ENCODE measurements around the gene SCLT1.

The SCLT1 gene

GRCh38 chr4:128866269-128866668 is 227.1 kb downstream of the SCLT1 start:
- no peak for DNase-seq

DNA sequence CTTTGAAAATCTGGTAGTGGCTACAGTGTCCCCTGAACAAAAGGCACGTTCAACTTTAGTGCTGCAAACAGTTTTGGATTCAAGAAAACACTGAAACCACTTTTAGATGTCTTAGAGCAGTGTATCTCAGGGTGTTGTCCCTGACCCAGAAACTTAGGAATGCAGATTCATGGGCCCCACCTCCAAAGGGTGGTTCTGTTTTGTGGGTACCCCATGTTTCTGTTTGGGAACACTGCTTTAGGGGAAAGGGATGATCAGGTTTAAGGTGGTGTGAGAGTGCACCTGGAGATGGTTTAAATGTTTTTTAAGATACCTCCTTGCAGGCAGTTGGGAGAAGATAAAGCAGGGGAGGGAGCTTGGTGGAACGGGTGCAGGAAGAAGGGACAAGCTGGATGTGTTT is 228.2 kb downstream of the SCLT1 start:
- no peak for DNase-seq

DNA sequence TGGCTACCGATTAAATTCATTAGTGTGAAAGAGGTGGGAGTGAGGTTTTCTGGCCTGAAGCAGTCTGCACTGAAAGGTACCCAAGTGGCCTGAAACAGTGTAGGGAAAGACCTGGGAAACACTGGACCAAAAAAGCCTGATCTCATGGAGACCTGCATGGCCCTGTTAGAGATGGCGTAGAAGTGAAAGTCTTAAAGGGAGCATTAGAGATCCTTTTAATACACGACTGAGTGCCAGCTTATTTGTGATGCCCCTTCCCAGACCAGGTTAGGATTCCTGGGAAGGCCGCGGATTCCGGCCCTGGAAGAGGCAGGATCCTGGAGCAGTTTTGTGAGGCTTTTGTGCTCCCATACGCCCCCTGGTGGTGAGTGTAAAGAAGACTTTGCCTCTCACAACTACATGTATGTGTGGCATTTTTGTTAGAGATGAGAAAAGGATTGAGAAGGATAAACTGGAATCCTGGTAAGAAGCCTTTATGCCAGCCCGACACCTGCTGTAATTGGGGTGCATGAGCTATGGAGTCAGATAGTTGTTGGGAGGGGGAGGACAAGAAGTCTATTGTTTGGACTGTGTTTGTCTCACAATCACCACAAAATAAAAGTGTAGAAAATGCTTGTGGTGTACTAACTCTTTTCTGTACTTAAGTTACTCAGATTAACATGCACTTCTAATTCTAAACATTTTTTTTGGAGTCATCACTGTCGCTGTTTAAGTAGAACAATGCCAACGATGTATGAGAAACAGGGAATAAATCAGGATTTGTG is 229.8 kb downstream of the SCLT1 start:
- peak; percentile 12 for DNase-seq

DNA sequence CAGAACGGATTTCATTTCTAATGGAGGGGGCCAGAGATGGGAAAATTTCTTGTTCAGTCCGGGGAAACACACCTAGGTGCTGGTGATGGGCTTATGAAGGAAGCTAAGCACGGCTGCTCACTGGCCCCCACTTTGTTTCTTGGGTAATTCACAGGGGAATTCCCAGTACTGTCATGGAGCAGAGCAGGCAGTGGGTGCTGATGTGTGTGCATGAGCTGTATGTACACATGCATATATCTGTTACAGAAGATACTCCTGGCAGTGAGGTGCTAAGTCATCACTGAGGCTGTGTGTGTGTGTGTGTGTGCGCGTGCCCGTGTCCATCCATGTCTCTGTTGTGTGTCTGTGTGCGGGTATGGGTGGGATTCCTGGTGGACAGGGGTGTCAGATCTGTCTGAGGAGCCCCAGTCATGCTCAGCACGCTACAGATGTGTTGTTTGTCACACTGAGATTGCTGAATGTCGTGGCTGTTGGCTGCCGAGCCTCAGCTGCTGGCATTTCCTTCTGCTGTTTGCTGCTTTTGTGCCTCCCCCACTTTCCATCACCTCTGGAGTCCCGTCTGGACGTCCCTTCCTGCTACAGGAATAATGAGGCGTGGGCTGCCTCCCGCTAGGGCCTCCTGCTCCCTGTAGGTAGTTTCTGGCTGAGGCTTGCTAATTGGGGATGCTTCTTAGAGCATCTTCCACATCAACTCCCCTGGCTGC is 230.6 kb downstream of the SCLT1 start:
- DNase-seq: no peak

DNA sequence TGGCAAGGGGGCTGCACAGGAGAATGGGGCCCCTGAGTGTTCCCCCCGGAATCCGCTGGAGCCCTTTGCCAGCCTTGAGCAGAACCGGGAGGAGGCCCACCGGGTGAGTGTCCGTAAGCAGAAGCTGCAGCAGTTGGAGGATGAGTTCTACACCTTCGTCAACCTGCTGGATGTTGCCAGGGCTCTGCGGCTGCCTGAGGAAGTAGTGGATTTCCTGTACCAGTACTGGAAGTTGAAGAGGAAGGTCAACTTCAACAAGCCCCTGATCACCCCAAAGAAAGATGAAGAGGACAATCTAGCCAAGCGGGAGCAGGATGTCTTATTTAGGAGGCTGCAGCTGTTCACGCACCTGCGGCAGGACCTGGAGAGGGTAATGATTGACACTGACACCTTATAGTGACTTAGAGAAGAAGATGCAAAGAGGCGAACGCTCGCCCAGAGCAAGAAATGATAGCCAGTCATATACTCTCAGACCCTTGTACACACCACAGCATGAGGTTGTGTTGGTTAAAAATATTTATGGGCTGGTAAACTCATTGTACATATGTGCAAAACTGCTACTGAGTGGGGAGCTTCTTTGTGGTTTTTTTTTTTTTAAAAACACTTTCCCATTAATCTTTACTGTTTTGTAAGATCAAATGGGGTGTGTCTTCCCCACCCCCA is 231.4 kb downstream of the SCLT1 start:
- no peak for DNase-seq

DNA sequence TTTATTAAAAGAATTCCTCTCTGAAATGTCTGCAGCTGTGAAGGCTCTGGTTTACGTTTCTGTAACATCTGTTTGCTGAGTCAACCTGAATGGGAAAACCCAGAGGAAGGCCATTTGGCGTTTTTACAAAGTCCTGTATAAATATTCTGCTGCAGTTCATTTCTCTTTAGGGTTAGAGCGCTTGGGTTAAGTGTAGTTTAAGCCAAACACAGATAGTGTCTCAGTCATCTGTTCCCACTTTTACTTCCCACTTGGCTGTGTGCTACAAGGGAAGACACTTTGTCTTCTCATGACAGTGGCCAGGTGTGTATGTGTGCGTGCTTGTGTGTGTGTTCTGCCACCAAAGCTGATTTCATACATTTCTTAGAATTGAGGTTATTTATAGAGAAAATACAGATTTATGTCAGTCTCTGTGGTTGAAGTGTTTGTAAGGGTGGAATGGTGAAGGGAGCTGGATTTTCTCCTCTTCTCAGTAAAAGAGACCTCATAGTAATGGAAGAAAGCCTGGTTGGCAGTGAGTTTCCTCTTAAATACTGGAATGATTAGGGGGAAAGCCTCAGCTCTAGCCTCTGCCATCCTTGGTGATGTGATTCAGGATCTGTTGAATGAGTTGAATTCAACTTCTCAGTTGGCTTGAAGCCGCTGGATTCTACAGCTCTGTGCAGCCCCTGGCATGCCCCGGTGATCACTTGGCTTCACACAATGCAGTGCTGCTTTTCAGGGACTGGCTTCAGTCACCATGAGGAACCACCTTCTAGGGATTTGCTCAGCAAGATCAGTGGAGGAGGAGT is 233.3 kb downstream of the SCLT1 start:
- no peak for DNase-seq

DNA sequence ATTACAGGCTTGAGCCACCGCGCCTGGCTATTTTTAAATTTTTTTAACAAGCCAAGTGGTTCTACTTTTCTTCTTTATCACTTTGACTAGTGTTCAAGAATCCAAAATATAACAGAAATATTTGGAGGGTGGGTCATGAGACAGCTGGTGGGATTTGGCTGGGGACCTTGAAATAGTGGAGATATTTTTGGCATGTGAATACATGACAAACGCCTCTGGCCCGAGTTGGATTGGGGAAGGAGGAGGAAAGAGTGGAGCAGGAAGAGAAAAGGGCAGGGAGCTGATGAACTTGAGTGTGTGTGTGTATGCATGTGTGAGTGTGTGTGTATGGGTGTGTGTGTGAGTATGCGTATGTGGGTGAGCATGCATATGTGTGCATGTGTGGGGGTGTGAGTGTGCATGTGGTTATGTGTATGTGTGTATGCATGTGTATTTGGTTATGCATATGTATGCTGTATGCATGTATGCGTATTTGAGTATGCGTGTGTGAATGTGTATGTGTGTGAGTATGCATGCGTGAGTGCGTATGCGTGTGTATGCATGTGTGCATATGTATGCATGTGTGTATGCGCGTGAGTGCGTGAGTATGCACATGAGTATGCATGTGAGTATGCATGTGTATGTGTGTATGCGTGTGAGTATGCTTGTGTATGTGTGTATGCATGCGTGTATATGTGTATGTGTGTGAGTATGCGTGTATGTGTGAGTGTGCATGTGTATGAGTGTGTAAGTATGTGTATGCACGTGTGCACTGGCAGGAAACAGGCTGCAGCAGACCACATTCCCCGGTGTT is 234.3 kb downstream of the SCLT1 start:
- no peak for DNase-seq

DNA sequence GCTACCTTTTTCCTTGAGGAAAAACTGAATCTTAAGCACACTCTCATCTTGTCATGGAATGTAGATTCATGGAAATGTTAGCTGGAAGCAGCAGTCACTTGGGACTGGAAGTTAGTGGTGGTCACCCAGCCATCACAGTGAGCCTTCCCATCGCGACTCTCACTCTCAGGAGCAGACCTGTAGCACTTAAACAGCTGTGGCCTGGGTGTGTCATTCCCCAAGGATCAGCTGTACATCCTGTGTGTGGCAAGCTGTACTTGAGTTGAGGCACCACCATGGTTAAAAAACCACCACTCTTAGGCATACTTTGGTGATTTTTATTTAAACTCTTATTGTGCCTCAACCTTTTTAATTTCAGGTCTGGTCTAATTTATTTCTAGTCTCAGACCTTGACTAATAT is 237.1 kb downstream of the SCLT1 start:
- DNase-seq: no peak

DNA sequence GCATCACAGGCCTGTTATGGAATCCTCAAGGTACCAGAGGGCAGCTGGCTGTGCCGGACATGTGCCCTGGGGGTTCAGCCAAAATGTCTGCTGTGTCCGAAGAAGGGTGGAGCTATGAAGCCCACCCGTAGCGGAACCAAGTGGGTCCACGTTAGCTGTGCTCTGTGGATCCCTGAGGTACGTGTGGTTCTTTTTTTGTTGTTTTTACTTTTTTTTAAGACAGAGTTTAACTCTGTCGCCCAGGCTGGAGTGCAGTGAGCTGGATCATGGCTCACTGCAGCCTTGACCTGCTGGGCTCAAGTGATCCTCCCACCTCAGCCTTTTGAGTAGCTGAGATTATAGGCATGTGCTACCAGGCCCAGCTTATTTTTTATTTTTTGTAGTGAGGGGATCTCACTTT is 237.7 kb downstream of the SCLT1 start:
- DNase-seq: no peak

DNA sequence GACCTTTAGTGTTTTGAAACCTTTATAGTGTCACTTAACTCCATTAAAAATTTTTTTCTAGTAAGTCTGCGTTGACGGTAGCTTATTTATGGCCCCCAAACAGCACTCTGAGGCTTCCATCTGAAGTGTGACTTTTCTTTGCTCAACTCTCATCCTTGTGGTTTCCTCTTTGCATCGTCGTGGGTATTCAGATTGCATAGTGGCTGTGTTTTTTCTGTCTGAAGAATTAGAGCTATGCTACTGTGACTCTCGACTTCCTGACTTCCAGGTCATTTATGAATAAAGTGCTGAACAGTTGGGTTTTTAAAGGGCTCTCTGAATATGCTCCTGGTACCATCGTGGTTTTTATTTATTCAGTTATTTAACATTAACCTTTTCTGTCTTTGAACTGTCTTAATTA is 238.9 kb downstream of the SCLT1 start:
- no peak for DNase-seq

- no peak for DNase-seq
These were observed 239.6 kb downstream of the SCLT1 start for GRCh38 chr4:128853741-128854140.

GRCh38 chr4:128850252-128850651 is 243.1 kb downstream of the SCLT1 start:
- no peak for DNase-seq

- no peak for DNase-seq
These were observed 244.9 kb downstream of the SCLT1 start for GRCh38 chr4:128848461-128848860.

GRCh38 chr4:128847082-128847724 is 246.1 kb downstream of the SCLT1 start:
- DNase-seq: no peak

DNA sequence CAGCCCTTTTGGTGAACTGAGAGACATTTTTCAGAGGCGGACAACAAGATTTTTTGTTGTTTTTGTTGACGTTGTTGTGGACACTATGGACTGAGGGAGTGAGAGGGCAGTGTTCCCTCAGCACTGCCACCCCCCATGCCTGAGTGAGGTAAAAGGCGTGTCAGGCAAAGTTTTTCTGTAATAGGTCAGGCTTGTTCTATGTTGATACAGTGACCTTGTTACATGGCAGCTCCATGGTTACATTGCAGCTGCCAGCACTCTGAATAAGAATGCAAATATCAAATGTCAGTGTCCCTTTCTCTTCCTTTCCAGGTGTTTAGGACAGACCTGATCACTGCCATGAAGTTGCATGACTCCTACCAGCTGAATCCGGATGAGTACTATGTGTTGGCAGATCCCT is 247.3 kb downstream of the SCLT1 start:
- peak; percentile 2 for DNase-seq

- DNase-seq: no peak
These were observed 248.4 kb downstream of the SCLT1 start for GRCh38 chr4:128844931-128845330.

DNA sequence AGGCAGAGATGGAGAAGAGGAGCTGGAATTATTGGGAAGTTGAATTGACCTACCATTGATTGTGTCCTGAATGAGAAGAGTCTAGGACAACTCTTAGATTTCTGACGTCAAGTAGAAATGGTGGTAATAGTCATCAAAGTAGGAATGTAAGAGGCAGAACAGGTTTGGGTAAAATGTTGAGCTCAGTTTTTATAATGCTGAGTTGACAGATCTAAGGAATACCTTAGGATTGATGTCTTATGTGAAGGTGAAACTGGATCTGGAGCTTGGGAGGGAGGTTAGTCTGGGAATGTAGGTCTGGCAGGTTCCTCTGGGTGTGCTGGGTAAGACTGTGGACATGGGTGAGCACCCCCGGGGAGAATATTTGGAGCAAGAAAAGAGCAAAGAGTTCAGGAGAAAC is 251.9 kb downstream of the SCLT1 start:
- DNase-seq: no peak

- no peak for DNase-seq
These were observed 252.5 kb downstream of the SCLT1 start for GRCh38 chr4:128840711-128841318.

GRCh38 chr4:128837679-128838078 is 255.7 kb downstream of the SCLT1 start:
- no peak for DNase-seq

- DNase-seq: no peak
These were observed 256.1 kb downstream of the SCLT1 start for GRCh38 chr4:128837198-128837597.

DNA sequence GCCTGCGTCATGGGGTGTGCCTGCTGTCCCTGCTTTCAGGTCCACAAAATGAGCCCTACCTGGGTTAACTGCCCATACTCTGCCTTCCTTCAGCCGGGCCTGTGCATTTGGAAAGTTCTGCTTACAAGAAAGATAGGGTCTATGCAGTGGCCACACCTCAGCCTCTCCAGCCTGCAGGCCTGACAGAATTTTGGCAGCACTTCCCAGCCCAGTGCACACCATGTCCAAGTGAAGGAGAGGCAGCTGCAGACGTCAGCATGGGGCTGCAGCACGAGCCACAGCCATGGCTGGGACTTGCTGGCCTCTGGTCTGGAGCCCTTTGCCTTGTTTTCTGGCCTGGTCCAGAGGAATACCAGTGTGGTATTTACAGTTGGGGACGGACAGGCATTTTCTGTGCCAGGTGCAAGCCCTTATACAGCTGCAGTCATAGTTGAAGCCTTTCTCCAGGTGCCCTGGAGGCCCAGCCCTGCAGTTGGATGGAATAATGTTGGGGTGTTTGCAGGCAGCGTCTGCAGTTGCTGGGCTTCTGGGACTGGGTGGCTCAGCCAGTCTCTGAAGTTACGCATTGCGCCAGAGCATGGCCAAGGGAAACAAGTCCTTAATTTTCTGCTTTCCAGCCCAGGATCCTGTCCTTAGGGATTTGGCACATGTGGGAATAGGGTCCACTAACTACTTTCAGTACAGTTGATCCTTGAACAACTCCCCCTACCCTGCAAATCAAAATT is 257.7 kb downstream of the SCLT1 start:
- DNase-seq: no peak

Measured in NCI-H748 treated with DMSO at 0.1 percent for 48 hours (cell line).